CD14-positive monocyte (primary cell): Measurements from ENCODE around the gene SPI1. TPM values are rescaled to one million over a fixed set of nuclear protein-coding genes. Genes with fewer than 3 reads are reported as not detected.
"Not testable (repeated sequence)": the region's sequence is repeated elsewhere in the genome, so short reads cannot be mapped to it uniquely, and the experiment has no call there.

Source experiments
- DNase-seq, 3 donors: peaks; one replicate each; pipeline ENCODE4 v3.0.0-alpha.2; 2011 to 2022
- H2AFZ ChIP-seq: 2 replicates; pipeline ENCODE4 v1.6.0; 2012; ENCODE audit warnings: mild to moderate bottlenecking, low read depth, low read length, inconsistent platforms; ENCODE audit not compliant: insufficient read depth, poor library complexity, severe bottlenecking
- H3K27ac ChIP-seq, 2 donors: 1 replicate in 1 of 2; 2 replicates in 1 of 2; pipeline ENCODE4 v1.5.1; 2012 to 2013; ENCODE audit warnings: low read length in 2 of 2, control low read depth in 1 of 2, inconsistent platforms in 1 of 2, low read depth in 1 of 2, mild to moderate bottlenecking in 1 of 2
- H3K27me3 ChIP-seq, 2 donors: one replicate each; pipeline versions ENCODE4 v1.6.0 to v1.6.1; 2011 to 2013; ENCODE audit warnings: low read length in 2 of 2; ENCODE audit not compliant: control insufficient read depth in 2 of 2, insufficient read depth in 2 of 2
- H3K36me3 ChIP-seq, 2 donors: replicated peaks in 1 of 2; 1 replicate in 1 of 2; 2 replicates in 1 of 2; pipeline versions ENCODE4 v1.5.1 to v1.6.1; 2012 to 2013; ENCODE audit warnings: low read length in 2 of 2, control low read depth in 1 of 2, inconsistent platforms in 1 of 2, mild to moderate bottlenecking in 1 of 2; ENCODE audit not compliant: insufficient read depth in 2 of 2, control insufficient read depth in 1 of 2
- H3K4me1 ChIP-seq, 2 donors: 1 replicate in 1 of 2; 2 replicates in 1 of 2; pipeline versions ENCODE4 v1.5.1 to v1.6.1; 2012 to 2013; ENCODE audit warnings: low read length in 2 of 2, control low read depth in 1 of 2, inconsistent platforms in 1 of 2, mild to moderate bottlenecking in 1 of 2, moderate library complexity in 1 of 2; ENCODE audit not compliant: insufficient read depth in 2 of 2, control insufficient read depth in 1 of 2
- H3K4me2 ChIP-seq: replicated peaks from 2 replicates; pipeline ENCODE3; 2012; ENCODE audit warnings: low read length, moderate library complexity, mild to moderate bottlenecking; ENCODE audit not compliant: poor library complexity, severe bottlenecking; ENCODE audit errors: extremely low read depth
- H3K4me3 ChIP-seq, 3 experiments: fragments of 200-600 bp in 1 of 3; sonication (generic) in 1 of 3; replicated peaks in 1 of 3; 1 replicate in 2 of 3; 2 replicates in 1 of 3; pipeline ENCODE4 v1.5.1; 2011 to 2013; ENCODE audit warnings: low read length in 3 of 3, mild to moderate bottlenecking in 3 of 3, control low read depth in 2 of 3, low read depth in 2 of 3, inconsistent platforms in 1 of 3, moderate library complexity in 1 of 3
- H3K79me2 ChIP-seq: 2 replicates; pipeline ENCODE4 v1.6.0; 2012; ENCODE audit warnings: mild to moderate bottlenecking, control low read depth, inconsistent platforms, low read length, moderate library complexity; ENCODE audit not compliant: insufficient read depth
- H3K9ac ChIP-seq: 2 replicates; pipeline ENCODE4 v1.6.0; 2017; ENCODE audit warnings: low read length, mild to moderate bottlenecking; ENCODE audit not compliant: insufficient read depth, poor library complexity, severe bottlenecking
- H3K9me3 ChIP-seq, 2 donors: replicated peaks in 1 of 2; 1 replicate in 1 of 2; 2 replicates in 1 of 2; pipeline versions ENCODE4 v1.5.1 to v1.6.1; 2012 to 2013; ENCODE audit warnings: low read length in 2 of 2, control low read depth in 1 of 2; ENCODE audit not compliant: control insufficient read depth in 1 of 2, insufficient read depth in 1 of 2
- H4K20me1 ChIP-seq: 2 replicates; pipeline ENCODE4 v1.6.0; 2012; ENCODE audit warnings: mild to moderate bottlenecking, low read length, control low read depth, moderate library complexity; ENCODE audit not compliant: insufficient read depth
- H3K27ac Mint-ChIP-seq, 7 donors: one replicate each; pipeline ENCODE4 v1.8.0; 2020; ENCODE audit warnings: mild to moderate bottlenecking in 7 of 7, mixed read lengths in 7 of 7, moderate library complexity in 6 of 7, inconsistent platforms in 2 of 7
- H3K27me3 Mint-ChIP-seq, 3 donors: one replicate each; pipeline ENCODE4 v1.8.0; 2021 to 2022; ENCODE audit warnings: low read depth in 3 of 3, mild to moderate bottlenecking in 3 of 3, mixed read lengths in 3 of 3, moderate library complexity in 3 of 3, inconsistent platforms in 1 of 3
- H3K36me3 Mint-ChIP-seq, 2 donors: one replicate each; pipeline ENCODE4 v1.8.0; 2020; ENCODE audit warnings: mixed read lengths in 2 of 2, inconsistent platforms in 1 of 2, mild to moderate bottlenecking in 1 of 2
- H3K4me1 Mint-ChIP-seq: one replicate; pipeline ENCODE4 v1.8.0; 2020; ENCODE audit warnings: mild to moderate bottlenecking, mixed read lengths
- H3K4me3 Mint-ChIP-seq, 2 donors: one replicate each; pipeline ENCODE4 v1.8.0; 2020; ENCODE audit warnings: mild to moderate bottlenecking in 2 of 2, mixed read lengths in 2 of 2, moderate library complexity in 1 of 2
- H3K9me3 Mint-ChIP-seq, 7 donors: one replicate each; pipeline ENCODE4 v1.8.0; 2020 to 2022; ENCODE audit warnings: mixed read lengths in 7 of 7, mild to moderate bottlenecking in 6 of 7, moderate library complexity in 6 of 7, inconsistent platforms in 2 of 7
- WGBS: methylation state at CpG from one replicate; pipeline ENCODE4 v1.1.5; 2013; ENCODE audit warnings: missing lambda C conversion rate; ENCODE audit not compliant: insufficient coverage; 5-methylcytosine and 5-hydroxymethylcytosine counted together
- intact Hi-C, 2 donors: fragments of 100-400 bp; cut with micrococcal nuclease; formaldehyde crosslinking; loops; one replicate each; pipeline versions ENCODE4 v1.15.0 to v1.15.1; 2023
- polyA plus RNA-seq, 3 donors: library from polyadenylated mRNA; depleted of rRNA in 1 of 3; unstranded in 2 of 3; stranded (reverse) in 1 of 3; fragments of 300-500 nt in 2 of 3; fragments of >200 nt in 1 of 3; fragmentation: Illumina TruSeq in 2 of 3; gene quantifications; 1 replicate in 2 of 3; 2 replicates in 1 of 3; pipeline ENCODE4 v1.2.3, GENCODE V29; 2012 to 2021
- TF ChIP-seq, protein P1 (sequence below): fragments of 200-600 bp; IDR thresholded peaks from one replicate; pipeline ENCODE4 v1.8.0; 2022; ENCODE audit warnings: antibody characterized with exemption, mild to moderate bottlenecking

SPI1 gene
- polyA plus RNA-seq, 3 donors, result 156 to 914 (median 223) TPM

DNA sequence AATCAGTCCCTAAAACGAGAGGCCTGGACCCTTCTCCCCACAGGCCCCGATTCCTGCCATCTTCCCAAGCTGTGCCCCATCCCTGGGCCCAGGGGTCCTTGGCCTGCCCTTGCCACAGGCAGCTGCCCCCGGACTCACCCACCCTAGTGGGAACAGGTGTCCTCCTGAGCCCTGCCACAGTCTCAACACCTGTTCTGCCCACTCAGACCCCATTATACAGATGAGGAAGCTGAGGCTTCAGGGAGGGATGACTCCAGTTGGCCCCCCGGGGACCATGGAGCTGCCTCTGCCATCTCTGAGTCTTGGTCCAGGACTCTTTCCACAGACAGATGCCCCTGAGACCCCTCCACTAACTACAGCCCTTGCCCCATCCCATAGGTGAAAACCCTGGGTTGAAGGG, 41.8 kb downstream of the SPI1 start:
- TF ChIP-seq, protein P1, sequence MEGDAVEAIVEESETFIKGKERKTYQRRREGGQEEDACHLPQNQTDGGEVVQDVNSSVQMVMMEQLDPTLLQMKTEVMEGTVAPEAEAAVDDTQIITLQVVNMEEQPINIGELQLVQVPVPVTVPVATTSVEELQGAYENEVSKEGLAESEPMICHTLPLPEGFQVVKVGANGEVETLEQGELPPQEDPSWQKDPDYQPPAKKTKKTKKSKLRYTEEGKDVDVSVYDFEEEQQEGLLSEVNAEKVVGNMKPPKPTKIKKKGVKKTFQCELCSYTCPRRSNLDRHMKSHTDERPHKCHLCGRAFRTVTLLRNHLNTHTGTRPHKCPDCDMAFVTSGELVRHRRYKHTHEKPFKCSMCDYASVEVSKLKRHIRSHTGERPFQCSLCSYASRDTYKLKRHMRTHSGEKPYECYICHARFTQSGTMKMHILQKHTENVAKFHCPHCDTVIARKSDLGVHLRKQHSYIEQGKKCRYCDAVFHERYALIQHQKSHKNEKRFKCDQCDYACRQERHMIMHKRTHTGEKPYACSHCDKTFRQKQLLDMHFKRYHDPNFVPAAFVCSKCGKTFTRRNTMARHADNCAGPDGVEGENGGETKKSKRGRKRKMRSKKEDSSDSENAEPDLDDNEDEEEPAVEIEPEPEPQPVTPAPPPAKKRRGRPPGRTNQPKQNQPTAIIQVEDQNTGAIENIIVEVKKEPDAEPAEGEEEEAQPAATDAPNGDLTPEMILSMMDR, result no peak
- H3K4me1 Mint-ChIP-seq, result no peaks in the 10 kb centered on the region
- Histone ChIP-seq H2AFZ (no peak overlapping the region), H3K9me3 (no peaks in the 10 kb centered on the region), H3K4me1 (no peaks in the 10 kb centered on the region), H3K4me3 (no peak overlapping the region), H3K79me2 (no peaks in the 10 kb centered on the region), H3K9ac (no peak overlapping the region), H3K36me3 (peaks cover 14 to 60% of the 10 kb centered on the region in 2 donors), H3K27me3 (no peaks in the 10 kb centered on the region), H4K20me1 (no peaks in the 10 kb centered on the region), H3K27ac (no peak overlapping the region), H3K4me2 (no peak overlapping the region)
- no peak for DNase-seq
- H3K9me3 Mint-ChIP-seq, result peaks cover 0 to 3% (median 0%) of the 10 kb centered on the region in 7 donors
- H3K36me3 Mint-ChIP-seq, result peaks cover 38 to 48% of the 10 kb centered on the region in 2 donors
- intact Hi-C loops, result no loop called here
- WGBS, result 93% methylated on average over 2 of the region's 4 CpGs
- peaks cover 0 to 2% (median 0%) of the 10 kb centered on the region in 3 donors for H3K27me3 Mint-ChIP-seq
- H3K4me3 Mint-ChIP-seq, result no peak overlapping the region
- no peak overlapping the region for H3K27ac Mint-ChIP-seq

DNA sequence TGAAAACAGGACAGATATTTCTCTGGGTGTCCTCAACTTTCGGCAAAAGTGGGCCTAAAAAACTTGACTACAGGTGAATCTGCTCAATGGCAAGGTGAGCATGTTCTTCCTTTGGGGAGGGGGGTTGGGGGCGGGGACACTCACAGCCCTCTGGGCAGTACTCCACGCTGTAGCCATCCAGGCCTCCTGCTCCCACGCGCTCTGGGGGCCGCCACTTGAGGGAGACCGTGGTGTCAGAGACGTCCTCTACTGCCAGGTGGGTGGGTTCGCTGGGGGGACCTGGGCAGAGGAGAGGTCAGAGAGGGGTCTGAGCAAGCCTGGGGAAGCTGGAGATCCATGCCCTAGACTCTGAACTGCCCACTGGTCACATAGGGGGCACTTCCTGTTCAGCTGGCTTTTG, 42.6 kb downstream of the SPI1 start:
- Histone ChIP-seq H3K4me1 (no peaks in the 10 kb centered on the region), H3K9ac (no peak overlapping the region), H3K27ac (no peak overlapping the region), H3K4me2 (no peak overlapping the region), H3K27me3 (no peaks in the 10 kb centered on the region), H4K20me1 (no peaks in the 10 kb centered on the region), H2AFZ (no peak overlapping the region), H3K79me2 (no peaks in the 10 kb centered on the region), H3K9me3 (no peaks in the 10 kb centered on the region), H3K4me3 (no peak overlapping the region), H3K36me3 (peaks cover 15 to 57% of the 10 kb centered on the region in 2 donors)
- no peaks in the 10 kb centered on the region for H3K4me1 Mint-ChIP-seq
- TF ChIP-seq, protein P1, result no peak
- no peak overlapping the region for H3K4me3 Mint-ChIP-seq
- peaks cover 0 to 2% (median 0%) of the 10 kb centered on the region in 3 donors for H3K27me3 Mint-ChIP-seq
- WGBS, result 89% methylated on average over 9 of the region's 9 CpGs
- H3K27ac Mint-ChIP-seq, result peak overlapping the region in 1 of 7 donors; percentile 71
- no peak for DNase-seq
- intact Hi-C loops, result no loop called here
- peaks cover 0 to 3% (median 0%) of the 10 kb centered on the region in 7 donors for H3K9me3 Mint-ChIP-seq
- H3K36me3 Mint-ChIP-seq, result peaks cover 37 to 54% of the 10 kb centered on the region in 2 donors

DNA sequence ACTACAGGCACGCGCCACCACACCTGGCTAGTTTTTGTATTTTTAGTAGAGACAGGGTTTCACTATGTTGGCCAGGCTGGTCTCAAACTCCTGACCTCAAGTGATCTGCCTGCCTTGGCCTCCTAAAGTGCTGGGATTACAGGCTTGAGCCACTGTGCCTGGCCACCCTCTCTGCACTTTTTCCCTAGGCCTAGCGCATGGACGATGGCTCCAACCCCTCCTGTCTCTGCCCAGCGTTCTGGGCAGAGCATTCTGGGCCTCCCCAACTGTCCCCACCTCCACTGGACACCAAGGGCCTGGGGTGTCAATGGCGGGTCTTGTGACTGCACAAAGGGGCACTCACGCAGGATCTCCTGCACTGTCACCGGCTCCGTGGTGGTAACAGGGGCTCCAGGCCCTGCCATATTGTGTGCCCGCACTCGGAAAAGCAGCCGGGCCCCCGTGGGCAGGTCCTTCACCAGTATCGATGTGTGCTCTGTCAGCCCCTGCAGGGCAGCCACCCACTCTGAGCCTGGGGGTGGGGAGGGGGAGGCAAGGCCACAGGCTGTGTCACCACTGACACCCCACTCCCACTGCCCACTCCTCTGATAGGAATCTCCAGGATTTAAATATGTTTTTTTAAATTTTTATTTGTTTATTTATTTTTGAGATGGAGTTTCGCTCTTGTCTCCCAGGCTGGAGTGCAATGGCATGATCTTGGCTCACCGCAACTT, 43.5 kb downstream of the SPI1 start:
- not testable (repeated sequence) for H3K4me2 ChIP-seq, H3K9me3 Mint-ChIP-seq, H3K4me1 Mint-ChIP-seq, H3K9me3 ChIP-seq, H3K27ac ChIP-seq, H3K9ac ChIP-seq, H3K4me3 ChIP-seq, H3K79me2 ChIP-seq, H3K27ac Mint-ChIP-seq, H3K4me1 ChIP-seq, H4K20me1 ChIP-seq, H3K27me3 Mint-ChIP-seq, H2AFZ ChIP-seq, H3K4me3 Mint-ChIP-seq, H3K27me3 ChIP-seq, DNase-seq
- intact Hi-C loops, result loop anchor here in 1 of 2 donors (5.0 kb wide), 1 partner anchor 77 kb away; no protein-coding TSS in a partner anchor
- H3K36me3 ChIP-seq, result peaks cover 16 to 52% of the 10 kb centered on the region in 2 donors
- WGBS, result 98% methylated on average over 8 of the region's 16 CpGs
- peaks cover 39 to 62% of the 10 kb centered on the region in 2 donors for H3K36me3 Mint-ChIP-seq
